Measurements from ENCODE around the gene LIMK1. TPM values are rescaled to one million over a fixed set of nuclear protein-coding genes. Genes with fewer than 3 reads are reported as not detected.
A peak's percentile ranks its signal among the peaks of the same experiment; 100 is the strongest.

LIMK1 gene
- total and polyA plus RNA-seq, 11 donors: 6.3 to 23.2 (median 10.8) TPM

- H3K4me3 ChIP-seq: no peak overlapping the region
- H3K36me3 ChIP-seq: no peaks in the 10 kb centered on the region
- 92 to 96% (median 95%) methylated on average over 1 of the region's 1 CpG for WGBS, 4 donors
- no peaks in the 10 kb centered on the region for H3K9me3 ChIP-seq
- DNase-seq (no peak), ATAC-seq (no peak)
- TF ChIP-seq POLR2A (IDR thresholded peaks at IDR 0.05) (no peak), CTCF (IDR thresholded peaks at IDR 0.05) (no peak)
- no peaks in the 10 kb centered on the region for H3K27me3 ChIP-seq
- H3K4me1 ChIP-seq: no peaks in the 10 kb centered on the region
- H3K27ac ChIP-seq: no peak overlapping the region
- intact Hi-C loops (cut with DNase I): loop anchor here in 3 of 10 donors (5.0 to 10.0 kb wide), 2 partner anchors 110 to 328 kb away; no protein-coding TSS in a partner anchor
These were observed 8.8 kb upstream of the LIMK1 start for GRCh38 chr7:74074770-74075169.

GRCh38 chr7:74078461-74078860 is 5.1 kb upstream of the LIMK1 start:
- no peak for TF ChIP-seq CTCF (IDR thresholded peaks at IDR 0.05)
- TF ChIP-seq POLR2A (IDR thresholded peaks at IDR 0.05): no peak
- 95 to 98% (median 97%) methylated on average over 2 of the region's 2 CpGs for WGBS, 4 donors

GRCh38 chr7:74082770-74083116 is 861 bp upstream of the LIMK1 start:
- intact Hi-C loops (cut with DNase I): loop anchor here in 3 of 10 donors (5.0 to 10.0 kb wide), 2 partner anchors 92 to 95 kb away; partner anchors contain the start of gene EIF4H (in 2 of the 3)

More at GRCh38 chr7:74078461-74078860, 5.1 kb upstream of the LIMK1 start:
- peaks cover 0 to 8% (median 5%) of the 10 kb centered on the region in 12 donors for H3K4me1 ChIP-seq
- no peaks in the 10 kb centered on the region for H3K9me3 ChIP-seq
- intact Hi-C loops (cut with DNase I): loop anchor here in 1 of 10 donors (10.0 kb wide), 1 partner anchor 106 kb away; no protein-coding TSS in a partner anchor
- no peak for ATAC-seq
- no peaks in the 10 kb centered on the region for H3K27me3 ChIP-seq
- H3K4me3 ChIP-seq: no peak overlapping the region
- no peak for DNase-seq
- no peaks in the 10 kb centered on the region for H3K36me3 ChIP-seq
- no peak overlapping the region for H3K27ac ChIP-seq

More at GRCh38 chr7:74082770-74083116, 861 bp upstream of the LIMK1 start:
- TF ChIP-seq CTCF (IDR thresholded peaks at IDR 0.05): no peak
- TF ChIP-seq POLR2A (IDR thresholded peaks at IDR 0.05): no peak
- H3K4me3 ChIP-seq: peak overlapping the region in 6 of 12 donors; percentile 42 to 89 (median 48)
- ATAC-seq (peak in 1 of 4 donors; percentile 2), DNase-seq (peak in 1 of 5 donors; percentile 33)
- H3K36me3 ChIP-seq: peaks cover 0 to 14% (median 0%) of the 10 kb centered on the region in 9 donors
- no peaks in the 10 kb centered on the region for H3K27me3 ChIP-seq
- H3K27ac ChIP-seq: no peak overlapping the region
- no peaks in the 10 kb centered on the region for H3K9me3 ChIP-seq
- 85 to 94% (median 90%) methylated on average over 9 of the region's 9 CpGs for WGBS, 4 donors
- peaks cover 0 to 27% (median 14%) of the 10 kb centered on the region in 12 donors for H3K4me1 ChIP-seq
